Measurements from ENCODE around the gene PLCL1.

Gene PLCL1

GRCh38 chr2:198100346-198100745 is 296.0 kb downstream of the PLCL1 start:
- H4K20me1 ChIP-seq (ENCODE audit: insufficient read depth, low read length): no peaks in the 10 kb centered on the region
- no peak overlapping the region for H2AFZ ChIP-seq (ENCODE audit: low read length)
- no peaks in the 10 kb centered on the region for H3K36me3 ChIP-seq (ENCODE audit: insufficient read depth, low read length)
- H3K9me3 ChIP-seq (ENCODE audit: low read length): no peaks in the 10 kb centered on the region
- no peaks in the 10 kb centered on the region for H3K27me3 ChIP-seq (ENCODE audit: insufficient read depth, low read length)
- no peaks in the 10 kb centered on the region for H3K9me2 ChIP-seq (ENCODE audit: low read depth, low read length)
- no peak overlapping the region for H3K4me3 ChIP-seq (ENCODE audit: low read depth, low read length, poor library complexity, severe bottlenecking)
- H3F3A ChIP-seq (ENCODE audit: insufficient read depth, low read length): no peaks in the 10 kb centered on the region
- no peak overlapping the region for H3K4me2 ChIP-seq (ENCODE audit: low read length)
- TF ChIP-seq CTCF (IDR thresholded peaks at IDR 0.05; ENCODE audit: low read length) (no peak), EZH2 (IDR thresholded peaks at IDR 0.05; ENCODE audit: borderline replicate concordance, low read length) (no peak)
- no peak overlapping the region for H3K27ac ChIP-seq (ENCODE audit: low read depth, low read length, poor library complexity, severe bottlenecking)
- H3K9ac ChIP-seq (ENCODE audit: low read length): no peak overlapping the region
- H3K4me1 ChIP-seq (ENCODE audit: insufficient read depth, low read length, severe bottlenecking): no peaks in the 10 kb centered on the region
- no peaks in the 10 kb centered on the region for H3K79me2 ChIP-seq (ENCODE audit: insufficient read depth, low read length)

GRCh38 chr2:198101688-198102087 is 297.3 kb downstream of the PLCL1 start:
- Histone ChIP-seq H3K4me2 (ENCODE audit: low read length) (no peak overlapping the region), H3K79me2 (ENCODE audit: insufficient read depth, low read length) (no peaks in the 10 kb centered on the region), H3K9me2 (ENCODE audit: low read depth, low read length) (no peaks in the 10 kb centered on the region), H3K4me1 (ENCODE audit: insufficient read depth, low read length, severe bottlenecking) (no peaks in the 10 kb centered on the region), H3K27me3 (ENCODE audit: insufficient read depth, low read length) (no peaks in the 10 kb centered on the region), H3K27ac (ENCODE audit: low read depth, low read length, poor library complexity, severe bottlenecking) (no peak overlapping the region), H2AFZ (ENCODE audit: low read length) (no peak overlapping the region), H3K9me3 (ENCODE audit: low read length) (no peaks in the 10 kb centered on the region), H3K36me3 (ENCODE audit: insufficient read depth, low read length) (no peaks in the 10 kb centered on the region), H4K20me1 (ENCODE audit: insufficient read depth, low read length) (no peaks in the 10 kb centered on the region), H3K4me3 (ENCODE audit: low read depth, low read length, poor library complexity, severe bottlenecking) (no peak overlapping the region), H3F3A (ENCODE audit: insufficient read depth, low read length) (no peaks in the 10 kb centered on the region), H3K9ac (ENCODE audit: low read length) (no peak overlapping the region)
- TF ChIP-seq EZH2 (IDR thresholded peaks at IDR 0.05; ENCODE audit: borderline replicate concordance, low read length): no peak
- no peak for TF ChIP-seq CTCF (IDR thresholded peaks at IDR 0.05; ENCODE audit: low read length)

- Histone ChIP-seq H3K4me1 (ENCODE audit: insufficient read depth, low read length, severe bottlenecking) (no peaks in the 10 kb centered on the region), H3K79me2 (ENCODE audit: insufficient read depth, low read length) (no peaks in the 10 kb centered on the region), H4K20me1 (ENCODE audit: insufficient read depth, low read length) (no peaks in the 10 kb centered on the region), H3K36me3 (ENCODE audit: insufficient read depth, low read length) (no peaks in the 10 kb centered on the region), H3K9ac (ENCODE audit: low read length) (no peak overlapping the region), H3K27ac (ENCODE audit: low read depth, low read length, poor library complexity, severe bottlenecking) (no peak overlapping the region), H3K9me3 (ENCODE audit: low read length) (no peaks in the 10 kb centered on the region), H3F3A (ENCODE audit: insufficient read depth, low read length) (no peaks in the 10 kb centered on the region), H3K4me2 (ENCODE audit: low read length) (no peak overlapping the region), H3K27me3 (ENCODE audit: insufficient read depth, low read length) (no peaks in the 10 kb centered on the region), H3K4me3 (ENCODE audit: low read depth, low read length, poor library complexity, severe bottlenecking) (no peak overlapping the region), H3K9me2 (ENCODE audit: low read depth, low read length) (no peaks in the 10 kb centered on the region), H2AFZ (ENCODE audit: low read length) (no peak overlapping the region)
- TF ChIP-seq CTCF (IDR thresholded peaks at IDR 0.05; ENCODE audit: low read length) (no peak), EZH2 (IDR thresholded peaks at IDR 0.05; ENCODE audit: borderline replicate concordance, low read length) (no peak)
Observed at GRCh38 chr2:198102120-198102519, 297.7 kb downstream of the PLCL1 start.
